ENCODE results near the gene CARD19. TPM values are rescaled to one million over a fixed set of nuclear protein-coding genes. Genes with fewer than 3 reads are reported as not detected.

CARD19 gene
- total RNA-seq, 1 experiment from 2014 or later = 54.5 TPM

- H3K36me3 ChIP-seq (ENCODE audit: control insufficient read depth in 1 of 2, insufficient read depth in 2 of 2, low read length in 2 of 2) = no peaks in the 10 kb centered on the region
- H3K4me2 ChIP-seq (ENCODE audit: low read length) = no peak overlapping the region
- no peak for DNase-seq (ENCODE audit: low read depth, low spot score)
- intact Hi-C loops (cut with micrococcal nuclease) = no loop called here
- no peaks in the 10 kb centered on the region for H4K20me1 ChIP-seq (ENCODE audit: insufficient read depth)
- no peaks in the 10 kb centered on the region for H3K9me3 ChIP-seq (ENCODE audit: control insufficient read depth in 1 of 2, insufficient read depth in 1 of 2, low read depth in 1 of 2, low read length in 2 of 2)
- ATAC-seq = no peak
- no peak overlapping the region for H3K4me3 ChIP-seq (replicated peaks in 1 of 2; ENCODE audit: low read depth in 1 of 2, low read length in 2 of 2)
- H3K9ac ChIP-seq (ENCODE audit: low read length) = no peak overlapping the region
- H2AFZ ChIP-seq (ENCODE audit: low read depth, low read length, poor library complexity, severe bottlenecking) = no peak overlapping the region
- ChIA-PET CTCF (no interaction called here), RAD21 (ENCODE audit: low non-redundant PET in 1 of 2, low total read pairs in 2 of 2, uncharacterized antibody in 2 of 2, unreplicated experiment in 2 of 2) (no interaction called here), POLR2A (no interaction called here)
- no peaks in the 10 kb centered on the region for H3K27me3 ChIP-seq (ENCODE audit: insufficient read depth, low read length)
- no TSS peak for BruUV-seq (replicated peaks)
- no peak overlapping the region for H3K27ac ChIP-seq (ENCODE audit: low read depth, low read length)
- no peak for TF ChIP-seq SP1 (IDR thresholded peaks at IDR 0.05; ENCODE audit: low read depth)
- TF ChIP-seq EZH2 (IDR thresholded peaks at IDR 0.05) = no peak
- no peak for TF ChIP-seq POLR2A (IDR thresholded peaks at IDR 0.05; ENCODE audit: borderline replicate concordance, extremely low read depth, insufficient read depth, insufficient read length)
- no peak for TF ChIP-seq ZFX (IDR thresholded peaks at IDR 0.05)
- TF ChIP-seq, protein P1, sequence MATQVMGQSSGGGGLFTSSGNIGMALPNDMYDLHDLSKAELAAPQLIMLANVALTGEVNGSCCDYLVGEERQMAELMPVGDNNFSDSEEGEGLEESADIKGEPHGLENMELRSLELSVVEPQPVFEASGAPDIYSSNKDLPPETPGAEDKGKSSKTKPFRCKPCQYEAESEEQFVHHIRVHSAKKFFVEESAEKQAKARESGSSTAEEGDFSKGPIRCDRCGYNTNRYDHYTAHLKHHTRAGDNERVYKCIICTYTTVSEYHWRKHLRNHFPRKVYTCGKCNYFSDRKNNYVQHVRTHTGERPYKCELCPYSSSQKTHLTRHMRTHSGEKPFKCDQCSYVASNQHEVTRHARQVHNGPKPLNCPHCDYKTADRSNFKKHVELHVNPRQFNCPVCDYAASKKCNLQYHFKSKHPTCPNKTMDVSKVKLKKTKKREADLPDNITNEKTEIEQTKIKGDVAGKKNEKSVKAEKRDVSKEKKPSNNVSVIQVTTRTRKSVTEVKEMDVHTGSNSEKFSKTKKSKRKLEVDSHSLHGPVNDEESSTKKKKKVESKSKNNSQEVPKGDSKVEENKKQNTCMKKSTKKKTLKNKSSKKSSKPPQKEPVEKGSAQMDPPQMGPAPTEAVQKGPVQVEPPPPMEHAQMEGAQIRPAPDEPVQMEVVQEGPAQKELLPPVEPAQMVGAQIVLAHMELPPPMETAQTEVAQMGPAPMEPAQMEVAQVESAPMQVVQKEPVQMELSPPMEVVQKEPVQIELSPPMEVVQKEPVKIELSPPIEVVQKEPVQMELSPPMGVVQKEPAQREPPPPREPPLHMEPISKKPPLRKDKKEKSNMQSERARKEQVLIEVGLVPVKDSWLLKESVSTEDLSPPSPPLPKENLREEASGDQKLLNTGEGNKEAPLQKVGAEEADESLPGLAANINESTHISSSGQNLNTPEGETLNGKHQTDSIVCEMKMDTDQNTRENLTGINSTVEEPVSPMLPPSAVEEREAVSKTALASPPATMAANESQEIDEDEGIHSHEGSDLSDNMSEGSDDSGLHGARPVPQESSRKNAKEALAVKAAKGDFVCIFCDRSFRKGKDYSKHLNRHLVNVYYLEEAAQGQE (IDR thresholded peaks at IDR 0.05; ENCODE audit: low read depth) = no peak
- no peaks in the 10 kb centered on the region for H3K9me2 ChIP-seq (ENCODE audit: insufficient read depth)
- H3K4me1 ChIP-seq (ENCODE audit: control insufficient read depth in 1 of 2, insufficient read depth in 2 of 2, low read length in 2 of 2) = peaks cover 29 to 35% of the 10 kb centered on the region in 2 experiments
- H3K79me2 ChIP-seq (ENCODE audit: insufficient read depth, low read length) = peaks cover 22% of the 10 kb centered on the region; the same call in 1 of the 2 replicates
Measured at GRCh38 chr9:93129691-93130500, 33.9 kb downstream of the CARD19 start.
